Measurements from ENCODE around the gene KLHL6.
"Not testable (repeated sequence)": the region's sequence is repeated elsewhere in the genome, so short reads cannot be mapped to it uniquely, and the experiment has no call there.

DNA sequence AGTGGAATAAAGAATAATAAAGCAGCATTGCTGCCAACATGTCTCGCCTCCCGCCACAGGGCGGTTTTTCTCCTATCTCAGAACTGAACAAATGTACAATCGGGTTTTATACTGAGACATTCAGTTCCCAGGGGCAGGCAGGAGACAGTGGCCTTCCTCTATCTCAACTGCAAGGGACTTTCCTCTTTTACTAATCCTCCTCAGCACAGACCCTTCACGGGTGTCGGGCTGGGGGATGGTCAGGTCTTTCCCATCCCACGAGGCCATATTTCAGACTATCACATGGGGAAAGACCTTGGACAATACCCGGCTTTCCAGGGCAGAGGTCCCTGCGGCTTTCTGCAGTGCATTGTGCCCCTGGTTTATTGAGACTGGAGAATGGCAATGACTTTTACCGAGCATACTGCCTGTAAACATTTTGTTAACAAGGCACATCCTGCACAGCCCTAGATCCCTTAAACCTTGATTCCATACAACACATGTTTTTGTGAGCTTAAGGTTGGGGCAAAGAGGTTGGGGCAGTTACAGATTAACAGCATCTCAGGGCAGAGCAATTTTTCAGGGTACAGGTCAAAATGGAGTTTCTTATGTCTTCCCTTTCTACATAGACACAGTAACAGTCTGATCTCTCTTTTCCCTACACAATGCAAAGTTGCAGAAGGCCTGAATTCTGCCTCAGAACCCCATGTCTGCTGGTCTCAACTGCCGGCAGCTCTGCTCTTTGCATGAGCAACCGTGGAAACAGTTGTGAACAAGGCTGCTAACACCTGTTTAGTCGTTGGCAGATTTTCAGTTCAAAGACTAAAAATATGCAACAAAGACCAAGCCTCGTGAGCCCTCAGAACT is 44.0 kb downstream of the KLHL6 start:
- TF ChIP-seq YY1, HNF4G, FOXA2 (IDR thresholded peaks at IDR 0.05): not testable (repeated sequence)
- TF ChIP-seq, protein P1, sequence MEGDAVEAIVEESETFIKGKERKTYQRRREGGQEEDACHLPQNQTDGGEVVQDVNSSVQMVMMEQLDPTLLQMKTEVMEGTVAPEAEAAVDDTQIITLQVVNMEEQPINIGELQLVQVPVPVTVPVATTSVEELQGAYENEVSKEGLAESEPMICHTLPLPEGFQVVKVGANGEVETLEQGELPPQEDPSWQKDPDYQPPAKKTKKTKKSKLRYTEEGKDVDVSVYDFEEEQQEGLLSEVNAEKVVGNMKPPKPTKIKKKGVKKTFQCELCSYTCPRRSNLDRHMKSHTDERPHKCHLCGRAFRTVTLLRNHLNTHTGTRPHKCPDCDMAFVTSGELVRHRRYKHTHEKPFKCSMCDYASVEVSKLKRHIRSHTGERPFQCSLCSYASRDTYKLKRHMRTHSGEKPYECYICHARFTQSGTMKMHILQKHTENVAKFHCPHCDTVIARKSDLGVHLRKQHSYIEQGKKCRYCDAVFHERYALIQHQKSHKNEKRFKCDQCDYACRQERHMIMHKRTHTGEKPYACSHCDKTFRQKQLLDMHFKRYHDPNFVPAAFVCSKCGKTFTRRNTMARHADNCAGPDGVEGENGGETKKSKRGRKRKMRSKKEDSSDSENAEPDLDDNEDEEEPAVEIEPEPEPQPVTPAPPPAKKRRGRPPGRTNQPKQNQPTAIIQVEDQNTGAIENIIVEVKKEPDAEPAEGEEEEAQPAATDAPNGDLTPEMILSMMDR (IDR thresholded peaks at IDR 0.05; ENCODE audit: low read depth, low read length, missing input control): not testable (repeated sequence)
- TF ChIP-seq, protein P2, sequence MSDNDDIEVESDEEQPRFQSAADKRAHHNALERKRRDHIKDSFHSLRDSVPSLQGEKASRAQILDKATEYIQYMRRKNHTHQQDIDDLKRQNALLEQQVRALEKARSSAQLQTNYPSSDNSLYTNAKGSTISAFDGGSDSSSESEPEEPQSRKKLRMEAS (IDR thresholded peaks at IDR 0.05): not testable (repeated sequence)

All from liver (tissue), 3 donors.